LNCAP (cell line): ENCODE data around the gene STARD5.

Source experiments
- CTCF ChIP-seq: fragments of 450-650 bp; IDR thresholded peaks from 2 replicates; pipeline ENCODE4 v1.5.1; 2017; ENCODE audit warnings: mild to moderate bottlenecking

The STARD5 gene

GRCh38 chr15:81268881-81269601, 54.9 kb downstream of the STARD5 start:
- no peak for TF ChIP-seq CTCF

GRCh38 chr15:81268340-81268739, 55.6 kb downstream of the STARD5 start:
- no peak for TF ChIP-seq CTCF

- peak; percentile 90 for TF ChIP-seq CTCF
Observed at GRCh38 chr15:81265944-81266775, 57.8 kb downstream of the STARD5 start.

- no peak for TF ChIP-seq CTCF
Observed at GRCh38 chr15:81265256-81265943, 58.5 kb downstream of the STARD5 start.

- TF ChIP-seq CTCF, result no peak
Observed at GRCh38 chr15:81264072-81264857, 59.7 kb downstream of the STARD5 start.

- TF ChIP-seq CTCF, result no peak
Observed at GRCh38 chr15:81263477-81263876, 60.5 kb downstream of the STARD5 start.
